HG03575 (cell line): ENCODE data around the gene CYP51A1.
A peak's percentile ranks its signal among the peaks of the same experiment; 100 is the strongest.
"Not testable (repeated sequence)": the region's sequence is repeated elsewhere in the genome, so short reads cannot be mapped to it uniquely, and the experiment has no call there.

Experiments used
- ATAC-seq: cut with Tn5 transposase; IDR thresholded peaks from one replicate; pipeline ENCODE4 v1.9.1; 2021; ENCODE audit not compliant: unreplicated experiment, insufficient number of reproducible peaks, low FRiP score; ENCODE audit errors: extremely low read depth

CYP51A1 gene

DNA sequence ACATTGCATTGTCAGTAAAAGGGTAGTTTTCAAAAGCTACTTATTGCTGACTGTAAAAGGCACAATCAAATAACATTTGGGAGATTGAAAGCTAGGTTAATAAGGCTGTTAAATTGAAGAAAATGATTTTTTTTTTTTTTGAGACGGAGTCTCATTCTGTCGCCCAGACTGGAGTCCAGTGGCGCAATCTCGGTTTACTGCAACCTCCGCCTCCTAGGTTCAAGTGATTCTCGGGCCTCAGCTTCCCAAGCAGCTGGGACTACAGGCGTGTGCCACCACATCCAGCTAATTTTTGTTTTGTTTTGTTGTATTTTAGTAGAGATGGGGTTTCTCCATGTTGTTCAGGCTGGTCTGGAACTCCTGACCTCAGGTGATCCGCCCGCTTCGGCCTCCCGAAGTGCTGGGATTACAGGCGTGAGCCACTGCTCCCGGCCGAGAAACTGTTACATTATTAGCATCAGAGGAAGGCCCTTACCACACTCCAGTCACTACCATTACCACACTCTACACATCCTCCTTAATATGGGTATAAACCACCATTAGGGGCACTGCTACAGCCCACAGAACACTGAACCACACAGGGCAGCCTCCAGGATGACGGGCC lies 1.0 kb downstream of the CYP51A1 start:
- peak; percentile 14 for ATAC-seq

DNA sequence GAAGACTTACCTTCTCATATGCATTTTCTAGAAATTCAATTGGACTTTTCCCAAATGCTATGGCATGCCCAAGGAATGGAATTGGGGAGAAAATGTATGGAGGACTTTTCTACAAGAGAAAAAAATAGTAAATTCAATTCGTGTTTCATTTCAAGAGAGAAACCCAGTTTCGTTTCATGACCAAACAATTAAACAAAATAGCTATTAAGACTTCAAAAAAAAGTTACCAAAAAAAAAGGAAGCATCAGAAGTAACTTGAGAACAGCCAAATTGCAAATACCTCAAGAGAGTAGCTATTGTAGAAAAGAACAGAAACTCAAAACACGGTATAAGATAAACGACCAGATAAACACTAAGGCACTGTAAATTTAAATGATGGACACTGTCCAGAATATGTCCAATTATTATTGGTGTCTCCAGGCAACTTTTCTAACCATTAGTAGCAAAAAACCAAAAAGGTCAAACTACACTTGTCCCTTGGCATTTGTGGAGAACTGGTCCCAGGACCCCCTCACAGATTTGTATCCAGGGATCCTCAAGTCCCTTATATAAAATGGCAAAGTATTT lies 2.4 kb downstream of the CYP51A1 start:
- ATAC-seq: no peak

DNA sequence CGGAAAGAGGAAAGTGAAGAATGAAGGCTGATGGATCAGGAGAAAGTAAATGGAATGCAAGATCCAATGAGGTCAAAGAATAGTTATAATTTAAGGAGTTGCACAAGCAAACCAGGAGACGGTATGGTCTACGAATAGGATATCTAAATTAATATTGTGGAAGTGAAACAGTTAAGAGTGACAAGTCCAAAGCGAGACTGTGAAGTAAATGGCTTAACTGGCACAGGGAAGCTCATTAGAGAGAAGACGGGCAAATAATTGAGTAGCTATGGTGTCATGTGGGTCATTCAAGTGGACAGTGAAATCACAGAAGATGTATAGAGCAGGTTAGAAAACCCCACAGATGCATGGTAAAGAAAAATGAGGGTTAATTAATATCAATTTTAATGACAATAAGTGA lies 3.2 kb downstream of the CYP51A1 start:
- ATAC-seq: no peak

DNA sequence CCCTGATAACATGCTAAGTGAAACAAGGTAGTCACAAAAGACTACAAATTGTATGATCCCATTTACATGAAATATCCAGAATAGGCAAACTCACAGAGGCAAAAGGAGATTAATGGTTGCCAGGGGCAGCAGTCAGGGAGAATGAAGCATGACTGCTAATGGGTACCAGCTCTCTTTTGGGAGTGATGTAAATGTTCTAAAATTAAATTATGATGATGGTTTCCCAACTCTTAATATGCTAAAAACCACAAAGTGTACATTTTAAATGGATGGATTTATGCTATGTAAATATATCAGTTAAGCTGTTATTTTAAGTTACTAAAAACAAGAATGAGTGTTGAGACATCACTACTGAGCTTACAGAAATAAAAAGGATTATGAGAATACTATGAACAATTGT lies 12.6 kb downstream of the CYP51A1 start:
- no peak for ATAC-seq

DNA sequence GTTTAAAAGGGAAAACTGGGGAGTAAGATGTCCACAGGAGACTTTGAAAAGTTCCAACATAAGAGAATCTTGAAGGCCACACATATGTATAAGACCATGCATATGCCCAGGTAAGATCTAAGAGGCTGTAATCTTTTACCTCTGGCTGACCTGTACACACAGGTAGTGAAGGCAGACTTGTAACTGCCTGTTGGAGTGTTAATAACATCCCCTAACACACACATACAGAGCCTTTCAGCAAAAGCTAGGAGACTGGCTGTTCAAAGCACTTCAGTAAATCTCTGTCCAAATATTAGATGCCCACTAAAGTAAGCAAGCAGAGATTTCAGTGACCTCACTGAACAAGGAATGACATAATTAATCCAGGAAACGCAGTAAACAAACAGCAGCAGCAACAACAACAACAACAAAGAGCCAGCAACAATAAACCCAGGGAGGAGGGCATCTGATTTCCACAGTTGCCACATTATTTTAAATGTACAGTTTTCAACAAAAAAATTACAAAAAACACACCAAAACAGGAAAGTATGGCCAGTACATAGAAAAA lies 15.0 kb downstream of the CYP51A1 start:
- no peak for ATAC-seq

DNA sequence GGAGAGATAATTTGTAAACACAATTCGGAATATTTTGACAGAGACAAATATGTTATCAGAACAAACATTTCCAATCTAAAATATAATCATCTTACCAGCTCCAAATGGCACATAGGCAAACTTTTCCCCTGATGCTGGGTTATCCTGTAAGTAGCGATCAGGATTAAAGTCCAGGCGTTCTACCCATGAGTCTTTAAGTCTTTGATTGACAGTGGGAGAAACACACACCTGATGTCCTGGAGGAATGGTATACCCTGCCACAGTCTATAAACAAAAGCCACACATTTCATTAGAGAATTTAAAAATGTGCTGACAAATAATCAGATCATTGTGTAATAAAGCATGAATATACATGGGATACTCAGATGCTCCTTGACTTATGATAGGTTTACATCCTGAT lies 17.3 kb downstream of the CYP51A1 start:
- no peak for ATAC-seq

DNA sequence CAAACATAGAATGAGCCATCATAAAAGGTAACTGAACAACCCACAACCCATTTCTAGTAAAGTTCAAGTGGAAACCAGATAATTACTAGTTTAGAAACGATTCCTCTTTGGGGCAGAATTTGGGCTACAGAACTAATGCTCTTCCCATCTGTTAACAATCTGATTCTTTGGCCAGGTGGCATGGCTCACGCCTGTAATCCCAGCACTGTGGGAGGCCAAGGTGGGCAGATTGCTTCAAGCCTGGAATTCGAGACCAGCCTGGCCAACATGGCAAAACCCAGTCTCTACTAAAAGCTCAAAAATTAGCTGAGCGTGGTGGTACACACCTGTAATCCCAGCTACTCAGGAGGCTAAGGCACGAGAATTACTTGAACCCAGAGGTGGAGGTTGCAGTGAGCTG lies 18.5 kb downstream of the CYP51A1 start:
- no peak for ATAC-seq

DNA sequence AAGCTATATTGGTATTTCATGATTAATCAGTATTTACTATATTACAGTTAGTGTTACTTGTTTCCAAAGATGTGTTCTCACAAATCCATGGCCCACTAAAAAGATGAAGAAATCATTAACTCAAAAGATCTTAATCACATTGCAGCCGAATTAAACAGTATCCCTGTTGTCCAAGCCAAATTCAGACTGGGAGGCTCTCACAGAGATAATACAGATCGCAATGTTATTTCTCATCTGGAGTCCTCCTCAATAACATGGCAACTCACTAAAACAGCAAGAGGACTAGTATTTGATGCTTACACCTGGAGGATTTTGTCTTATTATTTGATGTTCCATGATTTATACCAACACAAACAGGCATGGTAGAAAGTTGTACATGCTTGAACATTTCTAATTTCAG lies 23.4 kb downstream of the CYP51A1 start:
- ATAC-seq: no peak

DNA sequence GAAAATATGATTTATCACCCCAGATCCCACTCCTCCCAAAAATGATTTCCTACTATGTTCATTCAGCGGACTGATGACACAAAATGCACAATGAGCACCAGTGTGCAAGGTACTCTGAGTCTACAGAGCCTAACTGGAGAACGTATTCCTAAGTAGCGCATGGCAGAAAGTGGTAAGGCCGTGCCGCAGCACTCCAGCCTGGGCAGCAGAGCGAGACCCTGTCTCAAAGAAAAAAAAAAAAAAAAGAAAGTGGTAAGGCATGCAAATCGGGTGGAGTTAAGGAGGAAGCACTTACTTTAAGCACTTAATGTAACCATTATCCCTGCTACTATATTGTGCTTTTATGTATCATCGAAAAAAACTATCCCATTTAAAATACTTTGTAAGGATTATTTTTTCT lies 25.5 kb downstream of the CYP51A1 start:
- no peak for ATAC-seq

DNA sequence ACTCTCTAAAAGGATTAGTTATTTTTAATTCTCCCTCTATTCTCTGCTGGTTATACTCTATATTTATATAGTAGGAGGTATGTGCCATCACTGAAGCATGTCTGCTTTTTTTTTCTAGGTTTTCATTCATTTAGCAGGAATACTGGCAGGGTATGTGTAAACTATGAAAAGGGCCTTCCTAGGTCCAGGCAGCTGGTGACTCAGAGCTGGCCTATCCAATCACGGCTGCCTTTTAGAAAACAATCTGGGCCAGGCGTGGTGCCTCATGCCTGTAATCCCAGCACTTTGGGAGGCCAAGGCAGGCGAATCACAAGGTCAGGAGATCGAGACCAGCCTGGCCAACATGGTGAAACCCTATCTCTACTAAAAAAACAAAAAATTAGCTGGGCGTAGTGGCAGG lies 31.4 kb downstream of the CYP51A1 start:
- not testable (repeated sequence) for ATAC-seq

DNA sequence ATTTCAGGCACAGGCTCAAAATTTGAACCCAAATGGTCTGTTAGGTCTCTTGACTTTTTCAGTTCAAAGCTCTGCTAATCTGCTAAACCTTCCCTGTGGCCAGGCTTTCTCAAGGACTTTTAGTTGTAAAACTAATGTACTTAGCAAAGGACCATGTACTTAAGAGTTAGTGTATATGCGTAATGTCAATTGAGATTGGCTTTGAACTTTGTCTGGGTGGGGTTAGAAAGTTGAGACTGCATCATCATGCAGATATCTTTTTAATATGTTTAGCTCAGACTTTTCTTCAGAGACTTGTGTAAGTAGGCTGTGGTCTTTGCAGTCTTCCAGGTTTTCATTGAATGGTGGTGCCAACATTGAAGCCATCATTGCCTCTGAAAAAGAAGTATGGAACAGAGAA lies 33.7 kb downstream of the CYP51A1 start:
- no peak for ATAC-seq

DNA sequence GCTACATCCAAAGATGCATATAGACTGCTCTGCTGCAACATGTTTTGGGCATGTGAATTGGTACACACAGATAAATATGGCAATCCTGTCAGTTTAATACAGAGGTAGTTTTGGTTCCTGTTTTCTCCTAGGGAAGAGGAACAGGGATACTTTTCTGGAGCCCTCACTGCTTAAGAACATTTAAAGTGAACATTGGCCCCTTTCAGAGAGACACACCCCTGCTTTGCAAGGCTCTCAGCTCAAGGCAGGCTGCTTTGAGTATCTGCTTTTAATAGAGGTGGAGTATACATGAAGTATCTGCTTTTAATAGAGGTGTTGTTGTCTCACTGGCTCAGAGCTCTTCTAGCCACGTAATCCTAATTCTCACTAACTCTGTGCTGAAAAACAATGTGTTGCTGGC lies 38.9 kb downstream of the CYP51A1 start:
- no peak for ATAC-seq

DNA sequence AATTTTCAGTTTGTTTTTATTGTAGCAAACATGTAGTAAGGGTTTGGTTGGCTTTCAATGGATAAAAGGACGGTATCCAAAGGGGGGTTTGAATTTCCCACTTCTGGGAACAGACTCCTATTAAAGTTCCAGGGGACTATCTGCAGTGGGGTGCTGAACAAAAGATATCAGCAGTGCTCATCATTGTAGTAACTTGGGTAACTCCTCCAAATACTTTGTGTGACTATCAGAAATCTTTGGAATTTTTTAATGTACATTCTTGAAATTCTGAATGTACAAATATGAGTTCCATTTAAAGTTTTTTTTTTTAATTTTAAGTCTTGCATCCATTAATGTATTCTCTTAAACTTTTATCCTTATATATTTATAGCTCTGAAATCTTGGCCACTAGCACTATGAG lies 42.1 kb downstream of the CYP51A1 start:
- no peak for ATAC-seq

DNA sequence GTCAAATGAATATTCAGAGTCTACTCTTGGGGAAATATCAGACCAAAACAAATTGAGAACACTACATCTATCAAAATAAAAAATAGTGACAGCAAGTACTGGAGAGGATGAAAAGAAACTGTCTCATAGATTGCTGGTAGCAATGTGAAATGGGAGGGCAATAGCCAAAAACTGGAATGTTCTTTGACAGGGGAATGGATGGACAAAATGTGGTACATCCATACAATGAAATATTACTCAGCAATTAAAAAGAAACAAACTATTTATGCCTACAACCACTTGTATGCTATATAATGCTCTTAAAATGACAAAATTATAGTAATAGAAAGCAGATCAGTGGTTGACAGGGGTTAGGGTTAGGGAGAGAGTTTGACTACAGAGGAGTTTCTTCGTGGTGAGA lies 46.0 kb downstream of the CYP51A1 start:
- ATAC-seq: no peak

DNA sequence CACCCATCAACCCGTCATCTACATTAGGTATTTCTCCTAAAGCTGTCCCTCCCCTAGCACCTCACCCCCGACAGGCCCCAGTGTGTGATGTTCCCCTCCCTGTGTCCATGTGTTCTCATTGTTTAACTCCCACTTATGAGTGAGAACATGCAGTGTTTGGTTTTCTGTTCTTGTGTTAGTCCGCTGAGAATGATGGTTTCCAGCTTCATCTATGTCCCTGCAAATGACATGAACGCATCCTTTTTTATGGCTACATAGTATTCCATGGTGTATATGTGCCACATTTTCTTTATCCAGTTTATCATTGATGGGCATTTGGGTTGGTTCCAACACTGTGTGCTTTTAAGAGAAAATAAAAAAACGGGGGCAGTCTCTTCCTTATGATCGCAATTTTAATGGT lies 50.4 kb downstream of the CYP51A1 start:
- not testable (repeated sequence) for ATAC-seq

DNA sequence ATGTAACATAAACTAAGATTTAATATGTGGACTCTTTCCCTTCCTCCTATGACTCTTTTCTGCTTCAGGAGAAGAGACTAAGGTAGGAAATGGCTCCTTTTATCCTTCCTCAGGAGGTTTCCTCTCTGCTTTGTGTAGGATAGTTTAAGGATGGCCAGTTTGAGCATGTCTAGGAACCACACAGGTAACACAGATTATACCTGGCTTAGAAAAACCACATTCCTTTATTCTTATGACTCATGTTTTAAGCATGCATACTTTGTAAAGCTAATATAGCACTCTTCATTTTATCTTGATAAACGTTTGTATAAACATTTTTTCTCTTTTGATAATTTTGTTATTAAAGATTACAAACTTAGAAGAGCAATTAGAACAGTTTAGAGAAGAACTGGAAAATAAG lies 57.8 kb downstream of the CYP51A1 start:
- ATAC-seq: no peak

DNA sequence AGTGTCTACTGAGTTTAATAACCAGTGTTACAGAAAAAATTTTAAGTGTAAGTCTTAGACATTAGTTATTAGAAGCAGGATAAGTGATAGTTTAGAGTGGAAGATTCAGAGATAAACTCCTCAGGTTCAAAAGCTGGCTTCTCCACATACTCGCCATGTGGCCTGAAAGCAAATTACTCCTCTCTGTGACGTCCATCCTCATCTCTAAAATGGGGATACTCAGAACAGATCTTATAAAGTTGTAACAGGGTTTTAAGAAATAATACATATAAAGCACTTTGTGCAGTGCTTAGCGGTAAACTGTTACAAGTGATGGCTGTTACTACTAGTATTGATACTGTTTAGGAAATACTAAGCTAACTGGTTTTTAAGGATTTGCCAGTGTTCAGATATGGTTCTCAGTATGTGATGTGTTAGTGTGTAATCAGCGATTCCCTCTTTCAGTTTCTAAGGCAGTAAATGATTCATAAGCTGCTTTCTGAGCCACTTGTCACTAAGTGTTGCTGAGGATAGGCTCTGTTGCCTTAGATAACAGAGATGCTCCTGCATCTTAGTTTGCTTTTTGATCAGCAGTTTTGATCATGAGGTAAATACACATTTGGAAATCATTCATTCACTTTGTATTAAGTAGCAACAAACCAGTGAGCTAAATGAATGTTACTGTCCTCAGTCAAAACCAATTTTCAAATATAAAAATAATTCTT lies 58.7 kb downstream of the CYP51A1 start:
- no peak for ATAC-seq

DNA sequence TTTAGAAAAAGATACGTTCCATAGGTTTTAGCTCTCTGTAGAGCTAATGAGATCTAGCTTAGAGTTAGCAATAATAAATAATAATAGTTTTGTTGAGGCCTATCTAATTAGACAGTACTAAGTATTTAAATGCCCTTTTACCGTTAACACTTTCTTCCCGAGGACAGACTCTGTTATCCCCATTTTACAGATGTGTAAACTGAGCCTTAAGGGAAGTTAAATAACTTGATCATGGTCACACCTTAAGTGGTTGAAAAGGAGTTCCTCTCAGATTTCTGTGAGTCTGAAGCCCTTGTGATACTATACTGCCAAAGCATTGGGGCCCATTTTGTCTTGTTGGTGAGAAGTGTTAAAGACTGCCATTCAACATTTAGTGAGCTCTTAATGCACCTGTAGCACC lies 61.6 kb downstream of the CYP51A1 start:
- ATAC-seq: no peak

DNA sequence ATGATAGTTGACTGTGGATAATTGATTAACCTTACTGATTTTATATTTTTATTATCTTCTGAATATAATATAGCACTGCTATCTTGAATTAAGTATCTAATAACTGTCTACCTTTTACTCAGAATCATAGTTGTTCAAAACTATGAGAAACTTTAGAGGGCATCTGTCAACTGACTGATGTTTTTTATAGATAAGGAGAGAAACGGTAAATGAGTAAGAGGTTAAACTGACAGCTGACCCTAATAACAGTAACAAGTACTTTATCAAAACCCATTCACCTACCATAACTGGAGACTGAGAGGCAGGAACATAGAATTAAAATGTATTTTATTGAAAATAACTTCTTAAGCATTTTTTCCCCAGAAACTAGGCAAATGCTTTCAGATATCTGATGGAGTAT lies 62.2 kb downstream of the CYP51A1 start:
- no peak for ATAC-seq

DNA sequence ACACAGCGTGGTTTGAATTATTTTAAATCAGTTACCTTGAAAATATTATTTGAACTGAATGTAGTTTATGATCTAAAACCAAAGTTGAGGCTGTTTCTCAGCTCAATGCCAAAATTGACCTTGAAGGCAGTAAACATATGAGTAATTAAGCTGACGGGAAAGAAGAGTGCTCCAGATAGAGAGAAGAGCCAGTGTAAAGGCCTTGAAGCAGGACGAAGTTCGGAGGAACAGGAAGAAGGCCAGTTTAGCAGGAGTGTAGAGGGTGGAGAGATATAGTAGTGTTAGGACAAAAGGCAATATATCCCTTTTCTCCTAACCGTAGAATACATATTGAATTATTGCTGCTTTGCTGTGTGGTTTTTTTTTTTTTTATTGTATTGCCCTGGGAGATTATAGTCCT lies 63.2 kb downstream of the CYP51A1 start:
- ATAC-seq: no peak
